Measurements from ENCODE around the gene NR1H2. TPM values are rescaled to one million over a fixed set of nuclear protein-coding genes. Genes with fewer than 3 reads are reported as not detected.

Gene NR1H2
- total RNA-seq (2014; rRNA removed; shearing (Covaris generic)) (54.6 and 70.2 TPM in 2 replicates), polyA plus RNA-seq (2016; fragmentation: Nextera tagmentation; extraction: Ambion mirVana) (29.8 and 32.9 TPM in 2 replicates)
- long read RNA-seq, transcript NR1H2-201 (10 exons, 1,998 nt): major isoform, 20 of 21 reads
- long read RNA-seq, partial matches to known transcripts: 0 of 21 reads
- long read RNA-seq, other reads (novel, unspliced or antisense): 1 of 21 reads

DNA sequence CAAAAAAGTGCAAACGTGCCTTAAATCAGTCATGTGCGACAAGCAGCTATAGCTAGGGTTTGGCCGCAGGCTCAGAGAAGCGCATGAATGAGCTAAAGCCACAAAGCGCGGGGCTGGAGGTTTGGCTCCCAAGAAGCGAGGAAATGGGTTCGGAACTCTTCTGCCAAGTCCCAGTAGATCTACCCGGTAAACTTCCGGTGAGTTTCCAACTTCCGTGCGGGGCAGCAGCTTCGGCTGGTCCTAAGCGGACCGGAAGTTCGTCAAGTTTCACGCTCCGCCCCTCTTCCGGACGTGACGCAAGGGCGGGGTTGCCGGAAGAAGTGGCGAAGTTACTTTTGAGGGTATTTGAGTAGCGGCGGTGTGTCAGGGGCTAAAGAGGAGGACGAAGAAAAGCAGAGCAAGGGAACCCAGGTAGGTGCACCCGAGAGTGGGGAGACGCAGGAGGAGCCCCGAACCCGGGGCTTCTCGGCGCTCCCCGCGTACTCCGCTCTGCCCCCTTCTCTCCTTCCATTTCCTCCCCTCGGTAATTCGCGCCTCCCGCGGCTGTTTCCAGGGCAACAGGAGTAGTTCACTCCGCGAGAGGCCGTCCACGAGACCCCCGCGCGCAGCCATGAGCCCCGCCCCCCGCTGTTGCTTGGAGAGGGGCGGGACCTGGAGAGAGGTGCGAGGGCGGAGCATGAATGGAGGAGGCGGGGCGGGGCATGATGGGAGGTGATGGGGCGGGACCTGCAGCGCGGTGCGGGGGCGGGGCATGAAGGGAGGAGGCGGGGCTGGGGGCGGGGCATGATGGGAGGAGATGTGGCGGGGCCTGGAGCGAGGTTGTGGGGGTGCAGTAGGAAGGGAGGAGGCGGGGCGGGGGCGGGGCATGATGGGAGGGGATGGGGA is at the start of gene NR1H2:
Gene NR1H2 (plus strand): TSS at position 292 of the 885 bp plus-strand sequence. CDS start 1,149 bp downstream, outside the sequence.
- Histone ChIP-seq H2AFZ (peak within 1 kb of the TSS; percentile 49; the same call in 1 of the 2 replicates), H3K4me1 (ENCODE audit: insufficient read depth) (0 out of 2 replicates have a peak, but pooled peaks cover 3% of the 10 kb centered on the region), H3K4me3 (peak within 1 kb of the TSS; percentile 87), H3K4me2 (peak within 1 kb of the TSS; percentile 73), H3K36me3 (ENCODE audit: insufficient read depth) (peaks cover 9% of the 10 kb centered on the region; the same call in 1 of the 2 replicates), H4K20me1 (replicated peaks; ENCODE audit: insufficient read depth) (peaks cover 4% of the 10 kb centered on the region), H3F3A (replicated peaks; ENCODE audit: low read depth) (0 out of 2 replicates have a peak, but pooled peaks cover 11% of the 10 kb centered on the region), H3K9me2 (ENCODE audit: insufficient read depth) (no peaks in the 10 kb centered on the region), H3K27me3 (ENCODE audit: insufficient read depth) (no peaks in the 10 kb centered on the region), H3K27ac (ENCODE audit: low read depth) (peak within 1 kb of the TSS; percentile 98), H3K79me2 (replicated peaks; ENCODE audit: insufficient read depth) (no peaks in the 10 kb centered on the region)
- H3K27ac Mint-ChIP-seq: peak within 1 kb of the TSS; percentile 100
- peak; percentile 92 for ATAC-seq
- H3K27me3 Mint-ChIP-seq (ENCODE audit: insufficient read depth, low read depth, poor library complexity): peaks cover 16% of the 10 kb centered on the region
- H3K4me3 Mint-ChIP-seq: peak within 1 kb of the TSS; percentile 99
- peaks cover 34% of the 10 kb centered on the region for H3K36me3 Mint-ChIP-seq (ENCODE audit: low read depth)
- TF ChIP-seq CREB1 (CRISPR knock-in tag; IDR thresholded peaks at IDR 0.05; ENCODE audit: low read depth) (peak; percentile 94), POLR2AphosphoS5 (IDR thresholded peaks at IDR 0.05; ENCODE audit: low read depth) (peak; percentile 63)
- TF ChIP-seq, protein P1, sequence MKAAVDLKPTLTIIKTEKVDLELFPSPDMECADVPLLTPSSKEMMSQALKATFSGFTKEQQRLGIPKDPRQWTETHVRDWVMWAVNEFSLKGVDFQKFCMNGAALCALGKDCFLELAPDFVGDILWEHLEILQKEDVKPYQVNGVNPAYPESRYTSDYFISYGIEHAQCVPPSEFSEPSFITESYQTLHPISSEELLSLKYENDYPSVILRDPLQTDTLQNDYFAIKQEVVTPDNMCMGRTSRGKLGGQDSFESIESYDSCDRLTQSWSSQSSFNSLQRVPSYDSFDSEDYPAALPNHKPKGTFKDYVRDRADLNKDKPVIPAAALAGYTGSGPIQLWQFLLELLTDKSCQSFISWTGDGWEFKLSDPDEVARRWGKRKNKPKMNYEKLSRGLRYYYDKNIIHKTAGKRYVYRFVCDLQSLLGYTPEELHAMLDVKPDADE (IDR thresholded peaks at IDR 0.05): peak; percentile 89
- TF ChIP-seq, protein P2, sequence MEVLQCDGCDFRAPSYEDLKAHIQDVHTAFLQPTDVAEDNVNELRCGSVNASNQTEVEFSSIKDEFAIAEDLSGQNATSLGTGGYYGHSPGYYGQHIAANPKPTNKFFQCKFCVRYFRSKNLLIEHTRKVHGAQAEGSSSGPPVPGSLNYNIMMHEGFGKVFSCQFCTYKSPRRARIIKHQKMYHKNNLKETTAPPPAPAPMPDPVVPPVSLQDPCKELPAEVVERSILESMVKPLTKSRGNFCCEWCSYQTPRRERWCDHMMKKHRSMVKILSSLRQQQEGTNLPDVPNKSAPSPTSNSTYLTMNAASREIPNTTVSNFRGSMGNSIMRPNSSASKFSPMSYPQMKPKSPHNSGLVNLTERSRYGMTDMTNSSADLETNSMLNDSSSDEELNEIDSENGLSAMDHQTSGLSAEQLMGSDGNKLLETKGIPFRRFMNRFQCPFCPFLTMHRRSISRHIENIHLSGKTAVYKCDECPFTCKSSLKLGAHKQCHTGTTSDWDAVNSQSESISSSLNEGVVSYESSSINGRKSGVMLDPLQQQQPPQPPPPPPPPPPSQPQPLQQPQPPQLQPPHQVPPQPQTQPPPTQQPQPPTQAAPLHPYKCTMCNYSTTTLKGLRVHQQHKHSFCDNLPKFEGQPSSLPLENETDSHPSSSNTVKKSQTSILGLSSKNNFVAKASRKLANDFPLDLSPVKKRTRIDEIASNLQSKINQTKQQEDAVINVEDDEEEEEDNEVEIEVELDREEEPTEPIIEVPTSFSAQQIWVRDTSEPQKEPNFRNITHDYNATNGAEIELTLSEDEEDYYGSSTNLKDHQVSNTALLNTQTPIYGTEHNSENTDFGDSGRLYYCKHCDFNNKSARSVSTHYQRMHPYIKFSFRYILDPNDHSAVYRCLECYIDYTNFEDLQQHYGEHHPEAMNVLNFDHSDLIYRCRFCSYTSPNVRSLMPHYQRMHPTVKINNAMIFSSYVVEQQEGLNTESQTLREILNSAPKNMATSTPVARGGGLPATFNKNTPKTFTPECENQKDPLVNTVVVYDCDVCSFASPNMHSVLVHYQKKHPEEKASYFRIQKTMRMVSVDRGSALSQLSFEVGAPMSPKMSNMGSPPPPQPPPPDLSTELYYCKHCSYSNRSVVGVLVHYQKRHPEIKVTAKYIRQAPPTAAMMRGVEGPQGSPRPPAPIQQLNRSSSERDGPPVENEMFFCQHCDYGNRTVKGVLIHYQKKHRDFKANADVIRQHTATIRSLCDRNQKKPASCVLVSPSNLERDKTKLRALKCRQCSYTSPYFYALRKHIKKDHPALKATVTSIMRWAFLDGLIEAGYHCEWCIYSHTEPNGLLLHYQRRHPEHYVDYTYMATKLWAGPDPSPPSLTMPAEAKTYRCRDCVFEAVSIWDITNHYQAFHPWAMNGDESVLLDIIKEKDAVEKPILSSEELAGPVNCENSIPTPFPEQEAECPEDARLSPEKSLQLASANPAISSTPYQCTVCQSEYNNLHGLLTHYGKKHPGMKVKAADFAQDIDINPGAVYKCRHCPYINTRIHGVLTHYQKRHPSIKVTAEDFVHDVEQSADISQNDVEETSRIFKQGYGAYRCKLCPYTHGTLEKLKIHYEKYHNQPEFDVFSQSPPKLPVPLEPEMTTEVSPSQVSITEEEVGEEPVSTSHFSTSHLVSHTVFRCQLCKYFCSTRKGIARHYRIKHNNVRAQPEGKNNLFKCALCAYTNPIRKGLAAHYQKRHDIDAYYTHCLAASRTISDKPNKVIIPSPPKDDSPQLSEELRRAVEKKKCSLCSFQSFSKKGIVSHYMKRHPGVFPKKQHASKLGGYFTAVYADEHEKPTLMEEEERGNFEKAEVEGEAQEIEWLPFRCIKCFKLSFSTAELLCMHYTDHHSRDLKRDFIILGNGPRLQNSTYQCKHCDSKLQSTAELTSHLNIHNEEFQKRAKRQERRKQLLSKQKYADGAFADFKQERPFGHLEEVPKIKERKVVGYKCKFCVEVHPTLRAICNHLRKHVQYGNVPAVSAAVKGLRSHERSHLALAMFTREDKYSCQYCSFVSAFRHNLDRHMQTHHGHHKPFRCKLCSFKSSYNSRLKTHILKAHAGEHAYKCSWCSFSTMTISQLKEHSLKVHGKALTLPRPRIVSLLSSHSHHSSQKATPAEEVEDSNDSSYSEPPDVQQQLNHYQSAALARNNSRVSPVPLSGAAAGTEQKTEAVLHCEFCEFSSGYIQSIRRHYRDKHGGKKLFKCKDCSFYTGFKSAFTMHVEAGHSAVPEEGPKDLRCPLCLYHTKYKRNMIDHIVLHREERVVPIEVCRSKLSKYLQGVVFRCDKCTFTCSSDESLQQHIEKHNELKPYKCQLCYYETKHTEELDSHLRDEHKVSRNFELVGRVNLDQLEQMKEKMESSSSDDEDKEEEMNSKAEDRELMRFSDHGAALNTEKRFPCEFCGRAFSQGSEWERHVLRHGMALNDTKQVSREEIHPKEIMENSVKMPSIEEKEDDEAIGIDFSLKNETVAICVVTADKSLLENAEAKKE (CRISPR knock-in tag; IDR thresholded peaks at IDR 0.05): no peak
- peak; percentile 99 for DNase-seq (ENCODE audit: low spot score)
- peaks cover 2% of the 10 kb centered on the region; the same call in 1 of the 3 replicates for H3K4me1 Mint-ChIP-seq
- H3K9me3 Mint-ChIP-seq: peaks cover 2% of the 10 kb centered on the region; the same call in 1 of the 3 replicates

All from GM23338 (cell line).